ENCODE measurements around the gene CLBA1.
"Not testable (repeated sequence)": the region's sequence is repeated elsewhere in the genome, so short reads cannot be mapped to it uniquely, and the experiment has no call there.

CLBA1 gene

GRCh38 chr14:105022276-105022670 lies 36.7 kb downstream of the CLBA1 start:
- DNase-seq (ENCODE audit: low read depth): no peak
- no peak for TF ChIP-seq CTCF (IDR thresholded peaks at IDR 0.05; ENCODE audit: low read length, missing control alignments)
- peak overlapping the region; percentile 66 for H3K4me3 ChIP-seq (replicated peaks; ENCODE audit: low read depth, low read length)

- DNase-seq (ENCODE audit: low read depth): peak; percentile 45
- TF ChIP-seq CTCF (IDR thresholded peaks at IDR 0.05; ENCODE audit: low read length, missing control alignments): no peak
- H3K4me3 ChIP-seq (replicated peaks; ENCODE audit: low read depth, low read length): no peak overlapping the region
Observed at GRCh38 chr14:105023144-105023543, 37.6 kb downstream of the CLBA1 start.

GRCh38 chr14:105023791-105024480 lies 38.3 kb downstream of the CLBA1 start:
- no peak for TF ChIP-seq CTCF (IDR thresholded peaks at IDR 0.05; ENCODE audit: low read length, missing control alignments)
- DNase-seq (ENCODE audit: low read depth): peak; percentile 59
- no peak overlapping the region for H3K4me3 ChIP-seq (replicated peaks; ENCODE audit: low read depth, low read length)

GRCh38 chr14:105025429-105025828 lies 39.8 kb downstream of the CLBA1 start:
- H3K4me3 ChIP-seq (replicated peaks; ENCODE audit: low read depth, low read length): no peak overlapping the region
- TF ChIP-seq CTCF (IDR thresholded peaks at IDR 0.05; ENCODE audit: low read length, missing control alignments): no peak

DNA sequence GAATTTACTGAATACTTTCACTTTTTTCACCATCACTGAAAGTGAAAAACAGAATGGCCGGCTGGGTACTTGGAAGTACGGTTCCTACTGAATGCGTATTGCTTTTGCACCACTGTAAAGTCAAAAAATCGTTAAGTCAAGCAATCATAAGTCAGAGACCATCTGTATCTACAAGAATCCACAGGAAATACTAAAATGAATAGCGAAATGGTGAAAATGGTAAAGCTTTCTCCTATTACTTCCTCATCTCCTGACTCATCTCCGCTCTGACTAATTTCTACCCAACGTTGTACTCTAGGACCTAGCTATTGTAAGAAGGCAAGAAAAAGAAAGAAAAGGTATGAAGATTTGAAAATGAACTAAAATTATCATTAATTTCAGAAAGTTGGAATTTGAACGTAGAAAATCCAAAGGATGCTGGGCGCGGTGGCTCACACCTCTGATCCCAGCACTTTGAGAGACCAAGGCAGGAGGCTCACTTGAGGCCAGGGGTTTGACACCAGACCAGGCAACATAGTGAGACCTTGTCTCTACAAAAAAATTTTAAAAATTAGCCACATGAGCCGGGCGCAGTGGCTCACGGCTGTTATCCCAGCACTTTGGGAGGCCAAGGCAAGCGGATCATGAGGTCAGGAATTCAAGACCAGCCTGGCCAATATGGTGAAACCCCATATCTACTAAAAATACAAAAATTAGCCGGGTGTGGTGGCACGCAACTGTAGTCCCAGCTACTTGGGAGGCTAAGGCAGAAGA lies 40.6 kb downstream of the CLBA1 start:
- no peak overlapping the region for H3K4me3 ChIP-seq (replicated peaks; ENCODE audit: low read depth, low read length)
- no peak for TF ChIP-seq CTCF (IDR thresholded peaks at IDR 0.05; ENCODE audit: low read length, missing control alignments)
- peak; percentile 65 for DNase-seq (ENCODE audit: low read depth)

More at GRCh38 chr14:105025429-105025828, 39.8 kb downstream of the CLBA1 start:
- DNase-seq (ENCODE audit: low read depth): no peak

DNA sequence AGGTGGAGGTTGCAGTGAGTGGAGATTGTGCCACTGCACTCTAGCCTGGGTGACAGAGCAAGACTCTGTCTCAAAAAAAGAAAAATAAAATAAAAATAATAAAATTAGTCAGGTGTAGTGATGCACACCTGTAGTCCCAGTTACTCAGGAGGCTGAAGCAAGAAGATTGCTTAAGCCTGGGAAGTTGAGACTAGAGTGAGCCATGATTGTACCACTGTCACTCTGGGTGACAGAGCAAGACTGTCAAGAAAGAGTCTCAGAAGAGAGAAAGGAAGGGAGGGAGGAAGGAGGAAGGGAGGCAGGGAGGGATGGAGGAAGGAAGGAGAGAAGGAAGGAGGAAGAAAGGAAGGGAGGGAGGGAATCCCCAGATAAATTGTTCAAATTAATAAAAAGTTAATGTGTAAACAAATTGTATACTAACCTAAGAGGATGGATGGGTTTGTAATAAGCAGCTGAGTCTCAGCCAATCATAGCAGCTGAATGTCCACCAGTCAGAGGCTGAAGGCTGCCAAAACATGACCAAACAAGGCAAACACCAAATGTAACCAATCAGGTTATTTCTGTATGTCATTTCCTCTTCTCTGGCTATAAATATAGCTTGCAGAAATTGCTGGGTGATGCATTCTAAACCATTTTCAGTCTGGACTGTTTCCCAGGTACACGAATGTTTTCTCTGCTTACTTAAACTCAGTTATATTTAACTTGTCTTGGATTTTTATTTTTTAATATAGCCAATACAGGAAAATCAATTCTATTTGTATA lies 41.4 kb downstream of the CLBA1 start:
- H3K4me3 ChIP-seq (replicated peaks; ENCODE audit: low read depth, low read length): no peak overlapping the region
- DNase-seq (ENCODE audit: low read depth): peak; percentile 58
- TF ChIP-seq CTCF (IDR thresholded peaks at IDR 0.05; ENCODE audit: low read length, missing control alignments): no peak

GRCh38 chr14:105027718-105028117 lies 42.1 kb downstream of the CLBA1 start:
- H3K4me3 ChIP-seq (replicated peaks; ENCODE audit: low read depth, low read length); DNase-seq (ENCODE audit: low read depth): not testable (repeated sequence)

Measured in fibroblast of pulmonary artery (primary cell).